ENCODE measurements around the gene SLC39A3.

GRCh38 chr19:2751438-2751830 is 11.6 kb upstream of the SLC39A3 start:
- no peak for TF ChIP-seq GATA2 (IDR thresholded peaks at IDR 0.05; ENCODE audit: low read depth, low read length)
- no peak for TF ChIP-seq GATA3 (IDR thresholded peaks at IDR 0.05; ENCODE audit: low read depth, low read length)

Data from SH-SY5Y (cell line).